Activated T-helper 1 cell treated with Interleukin-2 at 50 U/mL for 16 hours (primary cell): ENCODE data around the gene OR11H1.
"Not testable (repeated sequence)": the region's sequence is repeated elsewhere in the genome, so short reads cannot be mapped to it uniquely, and the experiment has no call there.

Experiments
- DNase-seq: peaks from one replicate; pipeline ENCODE4 v3.0.0-alpha.2; 2020; ENCODE audit warnings: low read depth

OR11H1 gene

DNA sequence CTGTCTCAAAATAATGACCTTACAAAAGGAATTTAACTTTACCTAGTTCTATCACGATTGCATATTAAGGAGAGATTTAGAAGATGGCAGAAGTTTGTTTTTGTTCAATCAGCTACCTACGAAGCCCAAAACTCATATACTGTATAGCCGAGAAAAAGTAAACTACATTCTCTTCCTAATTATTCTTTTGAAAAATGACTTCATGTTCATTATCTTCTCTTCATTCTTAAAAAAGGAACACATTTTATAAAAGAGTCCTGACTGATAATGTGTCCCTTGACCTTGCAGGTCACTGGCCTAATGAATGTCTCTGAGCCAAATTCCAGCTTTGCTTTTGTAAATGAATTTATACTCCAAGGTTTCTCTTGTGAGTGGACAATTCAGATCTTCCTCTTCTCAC, at the start of gene OR11H1:
Gene OR11H1, plus strand, starts transcription at position 301 of the 400 bp plus-strand sequence. Its CDS starts 0 bp downstream, at position 301.
- not testable (repeated sequence) for DNase-seq

DNA sequence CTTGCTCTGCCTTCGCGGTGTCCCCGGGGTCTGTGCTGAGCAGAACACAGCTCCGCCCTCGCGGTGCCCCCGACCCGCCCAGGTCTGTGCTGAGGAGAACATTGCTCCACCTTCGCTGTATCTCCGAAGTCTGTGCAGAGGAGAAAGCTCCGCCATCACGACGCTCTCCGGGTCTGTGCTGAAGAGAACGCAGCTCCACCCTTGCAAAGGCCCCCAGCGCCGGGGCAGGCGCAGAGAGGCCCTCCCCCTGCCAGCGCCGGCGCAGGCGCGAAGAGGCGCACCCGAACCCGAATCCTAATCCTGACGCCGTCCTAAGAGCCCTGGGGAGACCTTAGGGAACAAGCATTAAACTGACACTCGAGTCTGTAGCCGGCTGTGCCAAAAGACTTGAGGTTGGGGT, 18.0 kb upstream of the OR11H1 start:
- not testable (repeated sequence) for DNase-seq

DNA sequence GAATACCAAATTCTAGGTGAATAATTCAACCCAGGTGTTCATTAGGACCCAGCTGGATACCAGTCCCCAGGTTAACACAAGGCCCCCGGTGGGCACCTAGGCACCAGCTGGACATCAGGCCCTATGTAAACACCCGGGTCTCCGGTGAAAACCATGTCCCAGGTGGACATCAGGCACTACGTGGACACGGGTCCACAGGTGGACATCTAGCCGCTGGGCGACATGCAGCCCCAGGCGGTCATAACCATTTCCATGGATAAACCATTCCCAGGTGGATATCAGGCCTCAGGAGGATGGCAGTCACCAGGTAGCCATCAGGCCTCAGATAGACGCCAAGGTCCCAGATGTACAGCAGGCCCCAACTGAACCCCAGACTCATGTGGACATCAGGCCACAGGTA, 12.1 kb upstream of the OR11H1 start:
- DNase-seq = not testable (repeated sequence)

- not testable (repeated sequence) for DNase-seq
Observed at GRCh38 chr22:15553767-15554166, 25.8 kb downstream of the OR11H1 start.

DNA sequence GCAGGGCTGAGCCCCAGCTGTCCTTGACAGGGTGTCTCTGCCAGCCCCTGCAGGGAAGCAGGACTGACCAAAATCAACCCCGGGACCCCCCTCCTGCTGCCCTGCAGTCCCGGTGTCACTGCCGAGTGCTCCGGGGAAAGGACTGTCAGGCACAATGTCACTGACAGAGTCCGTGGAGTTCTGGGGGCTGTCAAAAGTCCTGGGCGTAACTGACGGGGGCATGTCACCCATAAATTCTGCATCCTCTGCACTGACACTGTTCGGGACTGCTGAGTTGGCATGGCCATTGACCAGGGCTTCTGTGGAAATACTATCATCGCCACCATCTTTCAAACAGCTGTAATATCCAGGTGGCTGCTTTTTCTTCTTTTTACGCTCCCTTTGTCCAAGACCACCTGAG, 35.5 kb downstream of the OR11H1 start:
- DNase-seq = not testable (repeated sequence)

- not testable (repeated sequence) for DNase-seq
Observed at GRCh38 chr22:15565063-15565462, 37.1 kb downstream of the OR11H1 start.
